SH-SY5Y (cell line): ENCODE results near the gene ARRDC2.

Source experiments
- GATA2 ChIP-seq: IDR thresholded peaks from 2 replicates; pipeline ENCODE4 v1.6.1; 2011; ENCODE audit warnings: mild to moderate bottlenecking, low read depth, low read length
- GATA3 ChIP-seq: IDR thresholded peaks from 2 replicates; pipeline ENCODE4 v1.6.1; 2011; ENCODE audit warnings: low read depth, mild to moderate bottlenecking, low read length, moderate library complexity

- TF ChIP-seq GATA3 (no peak), GATA2 (no peak)
Observed at GRCh38 chr19:17977488-17977887, 30.5 kb upstream of the ARRDC2 start.
